Esophagus muscularis mucosa (tissue), 4 donors: ENCODE data around the gene WWC1. TPM values are rescaled to one million over a fixed set of nuclear protein-coding genes. Genes with fewer than 3 reads are reported as not detected.

ENCODE experiments used
- DNase-seq: peaks from one replicate; pipeline ENCODE4 v3.0.0-alpha.2; 2017; ENCODE audit errors: extremely low spot score
- H3K27ac ChIP-seq, 4 donors: fragments of 200-600 bp; sonication (generic); replicated peaks in 1 of 4; 1 replicate in 3 of 4; 2 replicates in 1 of 4; pipeline ENCODE4 v1.5.1; 2016 to 2019; ENCODE audit warnings: mild to moderate bottlenecking in 1 of 4
- H3K27me3 ChIP-seq, 4 donors: fragments of 200-600 bp; sonication (generic); one replicate each; pipeline versions ENCODE4 v1.5.1 to v1.6.0; 2016 to 2019
- H3K36me3 ChIP-seq, 4 donors: fragments of 200-600 bp; sonication (generic); one replicate each; pipeline ENCODE4 v1.5.1; 2016 to 2019
- H3K4me1 ChIP-seq, 4 donors: fragments of 200-600 bp; sonication (generic); one replicate each; pipeline ENCODE4 v1.5.1; 2016 to 2019
- H3K4me3 ChIP-seq, 4 donors: fragments of 200-600 bp; sonication (generic); 1 replicate in 2 of 4; 2 replicates in 2 of 4; pipeline ENCODE4 v1.5.1; 2016 to 2019; ENCODE audit warnings: mild to moderate bottlenecking in 4 of 4, moderate library complexity in 1 of 4
- H3K9me3 ChIP-seq, 4 donors: fragments of 200-600 bp; sonication (generic); 1 replicate in 3 of 4; 2 replicates in 1 of 4; pipeline ENCODE4 v1.5.1; 2016 to 2019
- EP300 ChIP-seq: sonication (generic); formaldehyde crosslinking; IDR thresholded peaks from one replicate; pipeline ENCODE4 v1.6.1; 2017; ENCODE audit warnings: antibody characterized with exemption
- POLR2A ChIP-seq: fragments of 450-650 bp; IDR thresholded peaks from one replicate; pipeline ENCODE4 v1.6.1; 2017; ENCODE audit warnings: antibody characterized with exemption, moderate library complexity, mild to moderate bottlenecking, low read depth
- POLR2AphosphoS5 ChIP-seq, 2 donors: sonication (generic); formaldehyde crosslinking; IDR thresholded peaks; one replicate each; pipeline ENCODE4 v1.6.1; 2017; ENCODE audit warnings: antibody characterized with exemption in 2 of 2
- WGBS: methylation state at CpG from one replicate; pipeline ENCODE4 v1.1.5; 2018; 5-methylcytosine and 5-hydroxymethylcytosine counted together
- intact Hi-C: fragments of 100-400 bp; cut with DNase I; formaldehyde crosslinking; loops from one replicate; pipeline ENCODE4 v1.15.1; 2023
- total RNA-seq, 4 donors: library from RNA; depleted of rRNA; stranded (reverse); fragments of >200 nt; gene quantifications; one replicate each; pipeline versions ENCODE4 v1.1.0 to v1.2.1, GENCODE V29; 2016
- TF ChIP-seq, protein P1 (sequence below), 3 experiments: fragments of 200-600 bp in 2 of 3; fragments of 450-650 bp in 1 of 3; sonication (generic) in 2 of 3; IDR thresholded peaks; one replicate each; pipeline ENCODE4 v1.5.1; 2017 to 2019; ENCODE audit warnings: antibody characterized with exemption in 3 of 3, mild to moderate bottlenecking in 2 of 3, moderate library complexity in 1 of 3

The WWC1 gene
- total RNA-seq, 4 donors from 2014 or later: 2.1 to 6.2 (median 3.2) TPM

DNA sequence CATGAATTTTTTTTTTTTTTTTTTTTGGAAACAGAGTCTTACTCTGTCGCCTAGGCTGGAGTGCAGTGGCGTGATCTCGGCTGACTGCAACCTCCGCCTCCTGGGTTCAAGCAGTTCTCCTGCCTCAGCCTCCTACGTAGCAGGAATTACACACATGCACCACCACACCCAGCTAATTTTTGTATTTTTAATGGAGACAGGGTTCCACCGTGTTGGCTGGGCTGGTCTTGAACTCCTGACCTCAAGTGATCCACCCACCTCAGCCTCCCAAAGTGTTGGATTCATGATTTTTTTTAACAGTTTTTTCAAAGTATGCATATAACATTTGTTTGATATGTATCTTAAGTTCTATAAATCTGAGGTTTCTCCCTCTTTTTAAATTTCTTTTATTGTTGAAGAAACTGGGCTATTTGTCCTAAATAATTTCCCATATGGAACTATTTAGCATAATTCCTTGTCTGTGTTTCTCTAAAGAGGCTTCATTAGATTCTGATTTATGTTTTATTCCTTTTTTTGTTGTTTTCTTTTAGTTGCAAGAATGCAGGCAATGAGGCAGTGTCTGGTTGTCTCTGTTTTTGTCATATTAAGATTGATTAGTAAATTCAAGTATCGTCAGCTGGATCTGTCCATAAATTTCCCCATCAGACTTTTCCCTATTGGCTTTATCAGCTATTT lies 211.3 kb downstream of the WWC1 start:
- Histone ChIP-seq H3K4me3 (no peak overlapping the region), H3K36me3 (peaks cover 50 to 100% (median 80%) of the 10 kb centered on the region in 4 donors), H3K9me3 (no peaks in the 10 kb centered on the region), H3K27ac (no peak overlapping the region), H3K27me3 (no peaks in the 10 kb centered on the region), H3K4me1 (no peaks in the 10 kb centered on the region)
- TF ChIP-seq POLR2AphosphoS5 (IDR thresholded peaks at IDR 0.05): no peak
- no peak for TF ChIP-seq POLR2A
- no peak for TF ChIP-seq EP300
- TF ChIP-seq, protein P1, sequence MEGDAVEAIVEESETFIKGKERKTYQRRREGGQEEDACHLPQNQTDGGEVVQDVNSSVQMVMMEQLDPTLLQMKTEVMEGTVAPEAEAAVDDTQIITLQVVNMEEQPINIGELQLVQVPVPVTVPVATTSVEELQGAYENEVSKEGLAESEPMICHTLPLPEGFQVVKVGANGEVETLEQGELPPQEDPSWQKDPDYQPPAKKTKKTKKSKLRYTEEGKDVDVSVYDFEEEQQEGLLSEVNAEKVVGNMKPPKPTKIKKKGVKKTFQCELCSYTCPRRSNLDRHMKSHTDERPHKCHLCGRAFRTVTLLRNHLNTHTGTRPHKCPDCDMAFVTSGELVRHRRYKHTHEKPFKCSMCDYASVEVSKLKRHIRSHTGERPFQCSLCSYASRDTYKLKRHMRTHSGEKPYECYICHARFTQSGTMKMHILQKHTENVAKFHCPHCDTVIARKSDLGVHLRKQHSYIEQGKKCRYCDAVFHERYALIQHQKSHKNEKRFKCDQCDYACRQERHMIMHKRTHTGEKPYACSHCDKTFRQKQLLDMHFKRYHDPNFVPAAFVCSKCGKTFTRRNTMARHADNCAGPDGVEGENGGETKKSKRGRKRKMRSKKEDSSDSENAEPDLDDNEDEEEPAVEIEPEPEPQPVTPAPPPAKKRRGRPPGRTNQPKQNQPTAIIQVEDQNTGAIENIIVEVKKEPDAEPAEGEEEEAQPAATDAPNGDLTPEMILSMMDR (IDR thresholded peaks at IDR 0.05): no peak
- no peak for DNase-seq
- WGBS: 90% methylated on average over 7 of the region's 7 CpGs
- intact Hi-C loops: loop anchor here (10.0 kb wide), 1 partner anchor 52 kb away; no protein-coding TSS in a partner anchor

DNA sequence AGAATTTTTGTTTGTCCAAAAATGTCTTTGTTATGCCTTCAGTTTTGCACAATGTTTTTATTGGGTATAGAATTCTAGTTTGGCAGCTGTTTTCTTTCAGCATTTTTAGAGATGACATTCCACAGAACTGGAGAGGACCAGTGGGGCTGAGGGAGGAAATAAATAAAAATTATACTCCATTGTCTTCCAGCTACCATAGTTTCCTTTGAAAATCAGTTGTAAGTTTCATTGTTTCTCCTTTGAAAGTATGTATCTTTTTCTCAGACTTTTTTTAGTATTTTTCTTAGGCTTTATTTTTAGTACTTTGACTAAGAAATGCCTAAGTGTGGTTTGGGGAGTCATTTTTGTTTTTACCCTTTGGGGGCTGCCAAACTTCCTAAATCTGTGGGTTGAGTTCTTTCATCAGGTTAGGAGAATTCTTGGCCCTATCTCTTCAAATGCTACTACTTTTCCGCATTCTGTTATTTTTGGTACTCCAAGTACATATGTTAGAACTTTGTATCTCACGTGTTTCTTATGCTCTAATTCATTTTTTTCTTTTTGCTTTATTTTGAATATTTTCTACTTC lies 222.5 kb downstream of the WWC1 start:
- Histone ChIP-seq H3K36me3 (peaks cover 78 to 100% (median 95%) of the 10 kb centered on the region in 4 donors), H3K4me3 (no peak overlapping the region), H3K9me3 (peaks cover 0 to 10% (median 8%) of the 10 kb centered on the region in 4 donors), H3K27me3 (no peaks in the 10 kb centered on the region), H3K4me1 (no peaks in the 10 kb centered on the region), H3K27ac (no peak overlapping the region)
- TF ChIP-seq POLR2AphosphoS5 (IDR thresholded peaks at IDR 0.05) (no peak), EP300 (no peak), POLR2A (no peak)
- TF ChIP-seq, protein P1 (IDR thresholded peaks at IDR 0.05): no peak
- intact Hi-C loops: no loop called here
- 97% methylated on average over 2 of the region's 2 CpGs for WGBS
- no peak for DNase-seq

Other genes with a start within 250 kb of the WWC1 start
- gene RARS1, start 194.8 kb downstream of the WWC1 start, total RNA-seq: 10 to 100 TPM; 53.8 to 72.3 (median 60.7) TPM
- gene FBLL1, start 237.7 kb downstream of the WWC1 start, total RNA-seq: under 1 TPM in 2 of 4 donors, not detected in 2; 0.29 to 0.33 TPM